ENCODE measurements around the gene FAM234A.

The FAM234A gene

GRCh38 chr16:240559-240958 is 5.9 kb downstream of the FAM234A start:
- FAIRE-seq (no peak), DNase-seq (ENCODE audit: insufficient read length, low spot score) (no peak)
- TF ChIP-seq CTCF (IDR thresholded peaks at IDR 0.05; ENCODE audit: insufficient read depth, missing control alignments) = no peak

GRCh38 chr16:242281-242680 is 7.7 kb downstream of the FAM234A start:
- no peak for TF ChIP-seq CTCF (IDR thresholded peaks at IDR 0.05; ENCODE audit: insufficient read depth, missing control alignments)
- DNase-seq (ENCODE audit: insufficient read length, low spot score) = no peak
- no peak for FAIRE-seq

- FAIRE-seq (no peak), DNase-seq (ENCODE audit: insufficient read length, low spot score) (no peak)
- no peak for TF ChIP-seq CTCF (IDR thresholded peaks at IDR 0.05; ENCODE audit: insufficient read depth, missing control alignments)
Observed at GRCh38 chr16:243348-243747, 8.7 kb downstream of the FAM234A start.

GRCh38 chr16:245105-245504 is 10.5 kb downstream of the FAM234A start:
- no peak for TF ChIP-seq CTCF (IDR thresholded peaks at IDR 0.05; ENCODE audit: insufficient read depth, missing control alignments)
- no peak for DNase-seq (ENCODE audit: insufficient read length, low spot score)
- no peak for FAIRE-seq

GRCh38 chr16:247027-247426 is 12.4 kb downstream of the FAM234A start:
- DNase-seq (ENCODE audit: insufficient read length, low spot score) (no peak), FAIRE-seq (no peak)
- no peak for TF ChIP-seq CTCF (IDR thresholded peaks at IDR 0.05; ENCODE audit: insufficient read depth, missing control alignments)

- FAIRE-seq = no peak
- no peak for DNase-seq (ENCODE audit: insufficient read length, low spot score)
- no peak for TF ChIP-seq CTCF (IDR thresholded peaks at IDR 0.05; ENCODE audit: insufficient read depth, missing control alignments)
Observed at GRCh38 chr16:249431-249830, 14.8 kb downstream of the FAM234A start.

GRCh38 chr16:252366-253337 is 18.0 kb downstream of the FAM234A start:
- DNase-seq (ENCODE audit: insufficient read length, low spot score) = no peak
- no peak for FAIRE-seq
- TF ChIP-seq CTCF (IDR thresholded peaks at IDR 0.05; ENCODE audit: insufficient read depth, missing control alignments) = no peak

Data from D721Med (cell line).